ENCODE results near the gene PSME3.

Gene PSME3

DNA sequence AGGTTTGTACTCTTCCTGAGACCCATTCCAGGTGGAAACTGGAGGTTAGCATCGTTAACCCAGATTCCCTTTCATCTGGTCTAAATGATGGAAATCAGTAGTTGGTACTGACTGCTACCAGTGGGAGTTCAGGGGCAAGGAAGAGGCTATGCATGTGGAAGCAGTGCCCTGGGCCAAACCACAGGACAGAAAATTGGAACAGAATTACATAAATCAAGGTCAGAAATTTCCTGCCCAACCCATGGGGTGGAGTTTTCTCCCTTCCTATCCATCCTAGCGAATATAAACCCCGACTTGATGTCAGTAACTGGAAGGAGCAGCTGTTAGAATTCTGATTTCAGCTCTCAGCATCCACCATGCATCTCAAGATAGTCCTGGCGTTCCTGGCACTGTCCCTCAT is 11.1 kb downstream of the PSME3 start, which contains the start of gene AOC2:
TSS of gene AOC2 (plus strand) at position 310 of the 400 bp plus-strand sequence. CDS start at position 357, 47 bp downstream.
- H3K36me3 ChIP-seq (ENCODE audit: control insufficient read depth, insufficient read depth, low read length): peaks cover 44% of the 10 kb centered on the region
- WGBS (ENCODE audit: insufficient coverage, insufficient read length): no CpG with 5 or more reads among the region's 4 CpGs
- no peak for DNase-seq (ENCODE audit: low read depth, low spot score)
- H3K27ac ChIP-seq (ENCODE audit: low read length): no peak within 1 kb of the TSS
- H3K4me1 ChIP-seq (ENCODE audit: control insufficient read depth, insufficient read depth, low read length): no peaks in the 10 kb centered on the region
- H3K4me3 ChIP-seq (ENCODE audit: low read length): no peak within 1 kb of the TSS
- H3K9me3 ChIP-seq (ENCODE audit: control insufficient read depth, insufficient read depth, low read length): no peaks in the 10 kb centered on the region
- H3K27me3 ChIP-seq (ENCODE audit: control insufficient read depth, insufficient read depth, low read length): no peaks in the 10 kb centered on the region

DNA sequence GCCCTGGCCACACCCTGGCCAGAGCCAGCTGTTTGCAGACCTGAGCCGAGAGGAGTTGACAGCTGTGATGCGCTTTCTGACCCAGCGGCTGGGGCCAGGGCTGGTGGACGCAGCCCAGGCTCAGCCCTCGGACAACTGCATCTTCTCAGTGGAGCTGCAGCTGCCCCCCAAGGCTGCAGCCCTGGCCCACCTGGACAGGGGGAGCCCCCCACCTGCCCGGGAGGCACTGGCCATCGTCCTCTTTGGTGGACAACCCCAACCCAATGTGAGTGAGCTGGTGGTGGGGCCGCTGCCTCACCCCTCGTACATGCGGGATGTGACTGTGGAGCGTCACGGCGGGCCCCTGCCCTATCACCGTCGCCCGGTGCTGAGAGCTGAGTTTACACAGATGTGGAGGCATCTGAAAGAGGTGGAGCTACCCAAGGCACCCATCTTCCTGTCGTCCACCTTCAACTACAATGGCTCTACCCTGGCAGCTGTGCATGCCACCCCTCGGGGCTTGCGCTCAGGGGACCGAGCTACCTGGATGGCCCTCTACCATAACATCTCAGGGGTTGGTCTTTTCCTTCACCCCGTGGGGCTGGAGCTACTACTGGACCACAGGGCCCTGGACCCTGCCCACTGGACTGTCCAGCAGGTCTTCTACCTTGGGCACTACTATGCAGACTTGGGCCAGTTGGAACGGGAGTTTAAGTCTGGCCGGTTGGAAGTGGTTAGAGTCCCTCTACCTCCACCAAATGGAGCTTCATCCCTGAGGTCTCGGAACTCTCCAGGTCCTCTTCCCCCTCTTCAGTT is 11.8 kb downstream of the PSME3 start:
- WGBS (ENCODE audit: insufficient coverage, insufficient read length): no CpG with 5 or more reads among the region's 24 CpGs

DNA sequence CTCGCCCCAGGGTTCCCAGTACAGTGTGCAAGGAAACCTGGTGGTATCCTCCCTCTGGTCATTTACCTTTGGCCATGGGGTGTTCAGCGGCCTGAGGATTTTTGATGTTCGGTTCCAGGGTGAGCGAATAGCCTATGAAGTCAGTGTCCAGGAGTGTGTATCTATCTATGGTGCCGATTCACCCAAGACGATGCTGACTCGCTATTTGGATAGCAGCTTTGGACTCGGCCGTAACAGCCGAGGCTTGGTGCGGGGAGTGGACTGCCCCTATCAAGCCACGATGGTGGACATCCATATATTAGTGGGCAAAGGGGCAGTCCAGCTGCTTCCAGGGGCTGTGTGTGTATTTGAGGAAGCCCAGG is 12.3 kb downstream of the PSME3 start:
- Histone ChIP-seq H3K36me3 (ENCODE audit: control insufficient read depth, insufficient read depth, low read length) (peaks cover 42% of the 10 kb centered on the region), H3K27ac (ENCODE audit: low read length) (no peak overlapping the region), H3K27me3 (ENCODE audit: control insufficient read depth, insufficient read depth, low read length) (no peaks in the 10 kb centered on the region), H3K4me1 (ENCODE audit: control insufficient read depth, insufficient read depth, low read length) (no peaks in the 10 kb centered on the region), H3K9me3 (ENCODE audit: control insufficient read depth, insufficient read depth, low read length) (no peaks in the 10 kb centered on the region), H3K4me3 (ENCODE audit: low read length) (no peak overlapping the region)
- no peak for DNase-seq (ENCODE audit: low read depth, low spot score)
- WGBS (ENCODE audit: insufficient coverage, insufficient read length): no CpG with 5 or more reads among the region's 12 CpGs

More for the DNA sequence above, 11.8 kb downstream of the PSME3 start:
- peaks cover 42% of the 10 kb centered on the region for H3K36me3 ChIP-seq (ENCODE audit: control insufficient read depth, insufficient read depth, low read length)
- DNase-seq (ENCODE audit: low read depth, low spot score): no peak
- no peaks in the 10 kb centered on the region for H3K27me3 ChIP-seq (ENCODE audit: control insufficient read depth, insufficient read depth, low read length)
- H3K27ac ChIP-seq (ENCODE audit: low read length): no peak overlapping the region
- H3K9me3 ChIP-seq (ENCODE audit: control insufficient read depth, insufficient read depth, low read length): no peaks in the 10 kb centered on the region
- no peak overlapping the region for H3K4me3 ChIP-seq (ENCODE audit: low read length)
- no peaks in the 10 kb centered on the region for H3K4me1 ChIP-seq (ENCODE audit: control insufficient read depth, insufficient read depth, low read length)

DNA sequence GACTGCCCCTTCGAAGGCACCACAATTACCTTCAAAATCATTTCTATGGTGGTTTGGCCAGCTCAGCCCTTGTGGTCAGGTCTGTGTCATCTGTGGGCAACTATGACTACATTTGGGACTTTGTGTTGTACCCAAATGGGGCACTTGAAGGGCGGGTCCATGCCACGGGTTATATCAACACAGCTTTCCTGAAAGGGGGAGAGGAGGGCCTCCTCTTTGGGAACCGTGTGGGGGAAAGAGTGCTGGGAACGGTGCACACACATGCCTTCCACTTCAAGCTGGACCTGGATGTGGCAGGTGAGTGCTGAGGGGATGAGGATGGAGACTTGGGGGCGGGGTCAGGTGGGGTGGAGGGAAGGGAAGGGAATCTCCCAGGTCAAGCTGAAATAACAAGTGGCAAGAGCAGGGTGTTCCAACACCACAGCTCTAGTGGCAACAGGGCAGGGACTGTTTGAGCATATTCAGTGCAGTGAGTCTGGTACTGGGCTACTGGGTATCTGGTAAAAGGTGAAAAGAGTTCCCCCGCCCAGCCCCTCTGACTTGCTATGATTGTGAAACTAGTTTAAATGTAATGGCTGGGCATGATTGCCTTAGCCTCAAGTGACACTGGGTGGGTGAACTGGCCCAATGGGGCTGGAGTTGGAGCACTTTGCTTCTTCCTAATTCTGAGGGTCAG is 12.9 kb downstream of the PSME3 start:
- H3K27me3 ChIP-seq (ENCODE audit: control insufficient read depth, insufficient read depth, low read length): no peaks in the 10 kb centered on the region
- H3K4me3 ChIP-seq (ENCODE audit: low read length): no peak overlapping the region
- no CpG with 5 or more reads among the region's 7 CpGs for WGBS (ENCODE audit: insufficient coverage, insufficient read length)
- H3K36me3 ChIP-seq (ENCODE audit: control insufficient read depth, insufficient read depth, low read length): peaks cover 42% of the 10 kb centered on the region
- DNase-seq (ENCODE audit: low read depth, low spot score): no peak
- no peak overlapping the region for H3K27ac ChIP-seq (ENCODE audit: low read length)
- no peaks in the 10 kb centered on the region for H3K9me3 ChIP-seq (ENCODE audit: control insufficient read depth, insufficient read depth, low read length)
- H3K4me1 ChIP-seq (ENCODE audit: control insufficient read depth, insufficient read depth, low read length): no peaks in the 10 kb centered on the region

DNA sequence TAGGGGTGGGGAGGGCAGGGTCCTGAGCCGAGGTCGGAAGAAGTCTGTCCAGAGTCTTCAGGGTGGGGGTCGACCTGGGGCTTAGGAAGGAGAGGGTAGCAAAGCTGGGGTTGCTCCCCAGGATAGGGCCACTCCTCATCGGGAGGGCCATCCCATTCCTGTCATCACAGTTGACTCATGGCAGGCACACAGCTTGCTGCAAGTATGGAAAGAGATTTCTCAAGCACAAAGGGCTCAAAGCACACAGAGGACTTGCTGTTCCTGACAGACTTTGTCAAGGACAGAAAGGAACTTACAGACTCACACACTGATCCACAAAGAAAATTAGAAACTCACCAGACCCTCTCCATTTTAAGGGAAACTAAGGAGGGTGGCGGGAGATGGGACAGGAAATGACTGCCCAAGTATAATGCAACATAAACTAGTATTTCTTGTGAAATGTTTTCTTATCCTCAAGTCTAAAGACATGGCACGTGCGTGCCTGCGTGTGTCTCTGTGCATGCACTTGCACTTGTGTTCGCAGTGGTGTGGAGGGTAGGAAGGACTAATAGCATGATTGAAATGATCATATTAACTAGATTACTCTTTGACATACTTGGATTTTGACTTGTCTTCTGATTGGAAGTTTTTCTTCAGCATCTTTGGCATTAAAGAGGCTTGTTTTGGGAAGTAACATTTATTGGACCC is 13.5 kb downstream of the PSME3 start:
- Histone ChIP-seq H3K4me3 (ENCODE audit: low read length) (no peak overlapping the region), H3K27me3 (ENCODE audit: control insufficient read depth, insufficient read depth, low read length) (no peaks in the 10 kb centered on the region), H3K9me3 (ENCODE audit: control insufficient read depth, insufficient read depth, low read length) (no peaks in the 10 kb centered on the region), H3K4me1 (ENCODE audit: control insufficient read depth, insufficient read depth, low read length) (no peaks in the 10 kb centered on the region), H3K36me3 (ENCODE audit: control insufficient read depth, insufficient read depth, low read length) (peaks cover 36% of the 10 kb centered on the region), H3K27ac (ENCODE audit: low read length) (no peak overlapping the region)
- DNase-seq (ENCODE audit: low read depth, low spot score): no peak
- WGBS (ENCODE audit: insufficient coverage, insufficient read length): no CpG with 5 or more reads among the region's 9 CpGs

DNA sequence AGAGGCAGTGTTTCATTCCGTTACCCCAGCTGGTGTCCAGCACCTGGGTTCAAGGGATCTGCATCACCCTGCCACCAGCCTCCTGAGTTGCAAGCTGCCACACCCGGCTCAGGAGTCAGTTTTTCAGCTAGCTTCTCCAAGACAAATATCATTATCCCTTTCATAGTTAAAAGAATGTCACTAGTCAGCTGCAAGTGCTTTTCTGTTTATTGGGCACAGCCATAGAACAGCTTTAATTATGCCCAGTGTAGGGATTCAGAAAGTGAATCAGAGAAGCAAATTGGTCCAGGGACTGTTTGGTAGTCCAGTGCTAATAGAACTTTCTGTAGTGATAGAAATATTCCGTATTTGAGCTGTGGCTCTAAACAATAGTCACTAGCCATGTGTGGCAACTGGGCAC is 14.9 kb downstream of the PSME3 start:
- no peak for DNase-seq (ENCODE audit: low read depth, low spot score)
- Histone ChIP-seq H3K4me3 (ENCODE audit: low read length) (no peak overlapping the region), H3K27me3 (ENCODE audit: control insufficient read depth, insufficient read depth, low read length) (no peaks in the 10 kb centered on the region), H3K36me3 (ENCODE audit: control insufficient read depth, insufficient read depth, low read length) (peaks cover 26% of the 10 kb centered on the region), H3K9me3 (ENCODE audit: control insufficient read depth, insufficient read depth, low read length) (no peaks in the 10 kb centered on the region), H3K27ac (ENCODE audit: low read length) (no peak overlapping the region), H3K4me1 (ENCODE audit: control insufficient read depth, insufficient read depth, low read length) (no peaks in the 10 kb centered on the region)
- no CpG with 5 or more reads among the region's 3 CpGs for WGBS (ENCODE audit: insufficient coverage, insufficient read length)

DNA sequence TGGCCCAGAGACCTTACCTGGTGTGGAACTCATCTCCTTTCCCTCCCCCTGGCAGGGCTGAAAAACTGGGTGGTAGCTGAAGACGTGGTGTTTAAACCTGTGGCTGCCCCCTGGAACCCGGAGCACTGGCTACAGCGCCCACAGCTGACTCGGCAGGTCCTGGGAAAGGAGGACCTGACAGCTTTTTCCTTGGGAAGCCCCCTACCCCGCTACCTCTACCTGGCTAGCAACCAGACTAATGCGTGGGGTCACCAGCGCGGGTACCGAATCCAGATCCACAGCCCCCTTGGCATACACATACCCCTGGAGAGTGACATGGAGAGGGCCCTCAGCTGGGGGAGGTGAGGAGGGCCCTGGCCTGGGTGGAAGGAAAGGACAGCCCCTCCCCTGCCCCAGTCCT is 15.8 kb downstream of the PSME3 start:
- no peaks in the 10 kb centered on the region for H3K9me3 ChIP-seq (ENCODE audit: control insufficient read depth, insufficient read depth, low read length)
- H3K27ac ChIP-seq (ENCODE audit: low read length): no peak overlapping the region
- peaks cover 20% of the 10 kb centered on the region for H3K36me3 ChIP-seq (ENCODE audit: control insufficient read depth, insufficient read depth, low read length)
- no peaks in the 10 kb centered on the region for H3K4me1 ChIP-seq (ENCODE audit: control insufficient read depth, insufficient read depth, low read length)
- no CpG with 5 or more reads among the region's 9 CpGs for WGBS (ENCODE audit: insufficient coverage, insufficient read length)
- no peaks in the 10 kb centered on the region for H3K27me3 ChIP-seq (ENCODE audit: control insufficient read depth, insufficient read depth, low read length)
- no peak for DNase-seq (ENCODE audit: low read depth, low spot score)
- H3K4me3 ChIP-seq (ENCODE audit: low read length): no peak overlapping the region

DNA sequence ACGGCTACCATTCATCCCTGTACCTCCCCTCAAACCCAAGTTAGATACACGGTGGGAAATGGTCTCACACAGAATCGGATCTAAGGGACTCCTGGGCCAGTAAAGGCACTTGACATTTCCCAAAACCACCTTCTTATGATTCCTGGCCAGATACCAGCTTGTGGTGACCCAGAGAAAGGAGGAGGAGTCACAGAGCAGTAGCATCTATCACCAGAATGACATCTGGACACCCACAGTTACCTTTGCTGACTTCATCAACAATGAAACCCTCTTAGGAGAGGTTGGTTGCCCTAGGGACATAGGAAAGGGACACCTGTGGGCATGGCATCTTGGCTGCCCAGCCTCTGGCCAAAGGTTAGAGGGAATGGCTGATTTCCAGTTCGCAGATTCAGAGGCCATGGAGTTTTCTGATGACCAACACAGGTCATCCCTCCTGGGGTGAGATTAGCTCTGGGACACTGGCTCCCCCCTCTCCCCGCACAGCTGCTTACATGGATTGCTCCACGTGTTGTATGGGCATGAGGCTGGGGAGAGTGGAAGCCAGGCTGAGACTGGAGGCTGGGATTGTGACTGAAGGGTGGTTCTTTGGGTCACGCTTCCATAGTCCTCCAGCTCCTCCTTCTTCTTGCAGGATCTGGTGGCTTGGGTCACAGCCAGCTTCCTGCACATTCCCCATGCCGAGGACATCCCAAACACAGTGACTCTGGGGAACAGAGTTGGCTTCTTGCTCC is 16.4 kb downstream of the PSME3 start:
- Histone ChIP-seq H3K4me1 (ENCODE audit: control insufficient read depth, insufficient read depth, low read length) (no peaks in the 10 kb centered on the region), H3K9me3 (ENCODE audit: control insufficient read depth, insufficient read depth, low read length) (no peaks in the 10 kb centered on the region), H3K27ac (ENCODE audit: low read length) (no peak overlapping the region), H3K36me3 (ENCODE audit: control insufficient read depth, insufficient read depth, low read length) (peaks cover 15% of the 10 kb centered on the region), H3K27me3 (ENCODE audit: control insufficient read depth, insufficient read depth, low read length) (no peaks in the 10 kb centered on the region), H3K4me3 (ENCODE audit: low read length) (no peak overlapping the region)
- DNase-seq (ENCODE audit: low read depth, low spot score): no peak
- WGBS (ENCODE audit: insufficient coverage, insufficient read length): no CpG with 5 or more reads among the region's 8 CpGs

DNA sequence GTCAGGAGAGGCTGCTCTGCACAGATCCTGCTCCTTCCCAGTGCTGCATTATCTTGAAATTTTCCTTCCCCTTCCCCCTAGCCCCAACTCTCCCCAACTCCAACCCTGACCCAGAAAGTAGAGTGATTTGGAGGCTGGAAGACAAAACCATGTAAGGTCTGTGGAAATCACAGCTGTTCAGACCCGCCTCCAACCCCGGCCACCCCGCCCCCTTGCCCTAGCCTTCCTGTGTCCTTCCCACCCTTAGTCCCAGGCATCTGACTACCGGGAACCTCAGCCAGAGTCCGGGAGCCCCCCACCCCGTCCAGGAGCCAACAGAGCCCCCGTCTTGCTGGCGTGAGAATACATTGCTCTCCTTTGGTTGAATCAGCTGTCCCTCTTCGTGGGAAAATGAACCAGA is 17.8 kb downstream of the PSME3 start, which contains the start of gene AOC3:
TSS of gene AOC3 (plus strand) at position 246 of the 400 bp plus-strand sequence. CDS start at position 391, 145 bp downstream.
- no peak within 1 kb of the TSS for H3K27ac ChIP-seq (ENCODE audit: low read length)

More for the DNA sequence above, 17.8 kb downstream of the PSME3 start, which contains the start of gene AOC3:
- Histone ChIP-seq H3K4me1 (ENCODE audit: control insufficient read depth, insufficient read depth, low read length) (no peaks in the 10 kb centered on the region), H3K27me3 (ENCODE audit: control insufficient read depth, insufficient read depth, low read length) (no peaks in the 10 kb centered on the region), H3K9me3 (ENCODE audit: control insufficient read depth, insufficient read depth, low read length) (no peaks in the 10 kb centered on the region), H3K36me3 (ENCODE audit: control insufficient read depth, insufficient read depth, low read length) (peaks cover 3% of the 10 kb centered on the region; the same call in 1 of the 2 replicates), H3K4me3 (ENCODE audit: low read length) (no peak within 1 kb of the TSS)
- no peak for DNase-seq (ENCODE audit: low read depth, low spot score)
- WGBS (ENCODE audit: insufficient coverage, insufficient read length): no CpG with 5 or more reads among the region's 9 CpGs
